OCI-LY1 (cell line): Measurements from ENCODE around the gene EIF1B.

ENCODE experiments used
- H2AFZ ChIP-seq: fragments of 200-600 bp; sonication (generic), shearing (Covaris generic); 2 replicates; pipeline ENCODE4 v1.6.0; 2014; ENCODE audit warnings: antibody characterized with exemption, mild to moderate bottlenecking, low read length
- H3F3A ChIP-seq: fragments of 200-600 bp; sonication (generic), shearing (Covaris generic); 2 replicates; pipeline ENCODE4 v1.6.0; 2014; ENCODE audit warnings: mild to moderate bottlenecking, antibody characterized with exemption, low read length, moderate library complexity; ENCODE audit not compliant: insufficient read depth
- H3K27ac ChIP-seq: fragments of 200-600 bp; sonication (generic); 2 replicates; pipeline ENCODE4 v1.5.1; 2014; ENCODE audit warnings: low read length, mixed run types, mild to moderate bottlenecking, low read depth; ENCODE audit not compliant: poor library complexity, severe bottlenecking
- H3K27me3 ChIP-seq: fragments of 200-600 bp; sonication (generic); 2 replicates; pipeline ENCODE4 v1.6.0; 2014; ENCODE audit warnings: antibody characterized with exemption, mild to moderate bottlenecking, low read length, moderate library complexity; ENCODE audit not compliant: insufficient read depth
- H3K36me3 ChIP-seq: fragments of 200-600 bp; sonication (generic); 2 replicates; pipeline ENCODE4 v1.6.1; 2014; ENCODE audit warnings: mild to moderate bottlenecking, antibody characterized with exemption, low read length, moderate library complexity, mixed read lengths; ENCODE audit not compliant: insufficient read depth
- H3K4me1 ChIP-seq: fragments of 200-600 bp; sonication (generic); 2 replicates; pipeline ENCODE4 v1.5.1; 2014; ENCODE audit warnings: mild to moderate bottlenecking, low read length, moderate library complexity; ENCODE audit not compliant: insufficient read depth, severe bottlenecking
- H3K4me2 ChIP-seq: fragments of 200-600 bp; sonication (generic), shearing (Covaris generic); 2 replicates; pipeline ENCODE4 v1.6.1; 2014; ENCODE audit warnings: low read length
- H3K4me3 ChIP-seq: fragments of 200-600 bp; sonication (generic); 2 replicates; pipeline ENCODE4 v1.5.1; 2014; ENCODE audit warnings: low read length, low read depth, mild to moderate bottlenecking, mixed read lengths; ENCODE audit not compliant: poor library complexity, severe bottlenecking
- H3K79me2 ChIP-seq: fragments of 200-600 bp; shearing (Covaris generic); 2 replicates; pipeline ENCODE4 v1.6.1; 2016; ENCODE audit warnings: mixed run types, low read length, mixed read lengths; ENCODE audit not compliant: insufficient read depth
- H3K9ac ChIP-seq: fragments of 200-600 bp; sonication (generic), shearing (Covaris generic); 2 replicates; pipeline ENCODE4 v1.6.1; 2014; ENCODE audit warnings: mild to moderate bottlenecking, low read length, mixed read lengths
- H3K9me2 ChIP-seq: fragments of 200-600 bp; sonication (generic), shearing (Covaris generic); 2 replicates; pipeline ENCODE4 v1.6.1; 2014; ENCODE audit warnings: low read depth, mild to moderate bottlenecking, low read length, mixed read lengths
- H3K9me3 ChIP-seq: fragments of 200-600 bp; shearing (Covaris generic); 2 replicates; pipeline ENCODE4 v1.6.1; 2014; ENCODE audit warnings: low read length, mixed read lengths
- H4K20me1 ChIP-seq: fragments of 200-600 bp; sonication (generic), shearing (Covaris generic); 2 replicates; pipeline ENCODE4 v1.6.0; 2016; ENCODE audit warnings: mild to moderate bottlenecking, low read length; ENCODE audit not compliant: insufficient read depth
- EZH2 ChIP-seq: fragments of 200-600 bp; sonication (generic), shearing (Covaris generic); IDR thresholded peaks from 2 replicates; pipeline ENCODE4 v1.8.0; 2017; ENCODE audit warnings: borderline replicate concordance, mixed run types, mild to moderate bottlenecking, antibody characterized with exemption, low read length, moderate library complexity, mixed read lengths
- TF ChIP-seq, protein P1 (sequence below): fragments of 200-600 bp; sonication (generic), shearing (Covaris generic); IDR thresholded peaks from 2 replicates; pipeline ENCODE4 v1.5.1; 2017; ENCODE audit warnings: mild to moderate bottlenecking, antibody characterized with exemption, low read length, moderate library complexity, mixed read lengths

EIF1B gene

GRCh38 chr3:40265181-40265580 lies 44.3 kb upstream of the EIF1B start:
- Histone ChIP-seq H4K20me1 (no peaks in the 10 kb centered on the region), H3K4me3 (no peak overlapping the region), H3K27me3 (no peaks in the 10 kb centered on the region), H3K36me3 (no peaks in the 10 kb centered on the region), H3K9me3 (no peaks in the 10 kb centered on the region), H3K9me2 (no peaks in the 10 kb centered on the region), H3F3A (no peaks in the 10 kb centered on the region), H3K9ac (no peak overlapping the region), H2AFZ (no peak overlapping the region), H3K79me2 (no peaks in the 10 kb centered on the region), H3K27ac (no peak overlapping the region), H3K4me2 (no peak overlapping the region), H3K4me1 (no peaks in the 10 kb centered on the region)
- TF ChIP-seq EZH2, result no peak
- TF ChIP-seq, protein P1, sequence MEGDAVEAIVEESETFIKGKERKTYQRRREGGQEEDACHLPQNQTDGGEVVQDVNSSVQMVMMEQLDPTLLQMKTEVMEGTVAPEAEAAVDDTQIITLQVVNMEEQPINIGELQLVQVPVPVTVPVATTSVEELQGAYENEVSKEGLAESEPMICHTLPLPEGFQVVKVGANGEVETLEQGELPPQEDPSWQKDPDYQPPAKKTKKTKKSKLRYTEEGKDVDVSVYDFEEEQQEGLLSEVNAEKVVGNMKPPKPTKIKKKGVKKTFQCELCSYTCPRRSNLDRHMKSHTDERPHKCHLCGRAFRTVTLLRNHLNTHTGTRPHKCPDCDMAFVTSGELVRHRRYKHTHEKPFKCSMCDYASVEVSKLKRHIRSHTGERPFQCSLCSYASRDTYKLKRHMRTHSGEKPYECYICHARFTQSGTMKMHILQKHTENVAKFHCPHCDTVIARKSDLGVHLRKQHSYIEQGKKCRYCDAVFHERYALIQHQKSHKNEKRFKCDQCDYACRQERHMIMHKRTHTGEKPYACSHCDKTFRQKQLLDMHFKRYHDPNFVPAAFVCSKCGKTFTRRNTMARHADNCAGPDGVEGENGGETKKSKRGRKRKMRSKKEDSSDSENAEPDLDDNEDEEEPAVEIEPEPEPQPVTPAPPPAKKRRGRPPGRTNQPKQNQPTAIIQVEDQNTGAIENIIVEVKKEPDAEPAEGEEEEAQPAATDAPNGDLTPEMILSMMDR, result no peak

DNA sequence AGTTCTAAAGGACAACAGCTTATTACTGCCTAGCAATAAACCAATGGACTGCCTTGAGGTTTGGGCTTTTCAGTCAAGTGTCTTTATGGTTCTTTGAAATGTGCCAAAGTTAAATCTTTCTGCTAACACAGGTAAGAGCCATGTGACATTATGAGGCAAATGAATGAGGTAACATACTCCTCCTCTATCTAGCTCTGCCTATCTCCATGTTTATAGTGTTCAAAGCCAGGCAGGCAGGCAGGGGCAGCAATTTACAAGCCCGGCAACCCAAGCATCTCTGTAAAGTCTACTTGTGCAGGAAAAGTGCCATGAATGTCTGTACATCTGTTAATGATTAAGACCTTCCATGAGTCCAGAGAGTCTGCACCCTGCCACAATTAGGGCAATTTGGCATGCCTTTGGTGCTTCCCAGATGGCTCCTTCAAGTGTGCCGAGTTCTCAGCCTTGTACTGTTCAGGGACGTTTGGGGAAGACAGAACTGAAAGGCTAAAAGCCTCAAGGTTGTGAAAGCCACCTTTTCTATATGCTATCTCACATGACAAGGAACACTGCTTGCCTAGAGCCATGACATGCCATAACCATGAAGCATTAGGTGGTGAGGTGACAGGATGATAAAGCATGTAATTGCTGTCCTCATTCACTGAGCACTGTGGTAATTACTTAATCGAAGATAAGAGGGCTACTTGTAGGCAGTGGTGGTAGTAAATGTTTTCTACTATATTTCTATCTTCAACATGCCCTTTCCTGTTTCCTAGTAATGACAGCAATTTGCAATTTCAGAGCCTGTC lies 41.4 kb upstream of the EIF1B start:
- TF ChIP-seq, protein P1, result no peak
- TF ChIP-seq EZH2, result no peak
- Histone ChIP-seq H3K9ac (no peak overlapping the region), H2AFZ (no peak overlapping the region), H3K9me3 (no peaks in the 10 kb centered on the region), H3K4me2 (no peak overlapping the region), H3K27ac (no peak overlapping the region), H3K4me1 (no peaks in the 10 kb centered on the region), H3F3A (no peaks in the 10 kb centered on the region), H3K79me2 (no peaks in the 10 kb centered on the region), H3K4me3 (no peak overlapping the region), H3K27me3 (no peaks in the 10 kb centered on the region), H3K36me3 (no peaks in the 10 kb centered on the region), H4K20me1 (no peaks in the 10 kb centered on the region), H3K9me2 (no peaks in the 10 kb centered on the region)

DNA sequence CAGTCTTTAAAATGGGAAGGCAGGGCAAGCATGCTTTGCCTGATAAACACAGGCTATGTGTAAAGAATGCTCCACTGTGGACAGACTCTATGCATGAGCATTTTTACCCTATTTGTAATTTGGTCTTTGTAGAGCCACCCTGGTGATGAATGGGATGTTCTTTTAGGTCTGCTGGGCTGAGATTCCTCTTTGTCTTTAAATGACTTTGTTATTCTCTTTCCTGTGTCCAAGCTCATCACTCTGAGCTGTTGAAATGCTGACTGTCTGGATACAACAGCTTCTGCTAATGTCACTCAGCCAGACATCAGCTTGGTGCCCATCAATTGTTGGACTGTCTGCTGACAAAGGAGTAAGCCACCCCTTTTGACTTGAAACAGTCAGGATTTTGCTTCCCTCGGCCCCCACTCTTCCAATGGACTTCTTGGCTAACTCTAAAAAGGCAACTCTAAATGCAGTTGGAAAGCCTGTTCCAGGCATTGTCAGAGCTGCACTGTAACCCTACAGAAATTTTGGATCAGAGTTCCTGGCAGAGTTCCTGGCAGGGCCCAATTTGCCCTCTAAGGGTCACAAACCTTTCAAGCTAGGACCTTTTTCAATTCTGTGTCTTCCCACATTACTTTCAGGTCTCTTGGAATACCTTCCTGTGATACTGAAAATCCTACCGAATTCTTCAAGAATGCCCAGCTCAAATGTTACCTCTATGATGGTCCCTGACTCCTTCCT lies 40.5 kb upstream of the EIF1B start:
- Histone ChIP-seq H3K36me3 (no peaks in the 10 kb centered on the region), H2AFZ (no peak overlapping the region), H3K9me3 (no peaks in the 10 kb centered on the region), H3F3A (no peaks in the 10 kb centered on the region), H3K4me2 (no peak overlapping the region), H4K20me1 (no peaks in the 10 kb centered on the region), H3K9me2 (no peaks in the 10 kb centered on the region), H3K4me1 (no peaks in the 10 kb centered on the region), H3K79me2 (no peaks in the 10 kb centered on the region), H3K27me3 (no peaks in the 10 kb centered on the region), H3K4me3 (no peak overlapping the region), H3K27ac (no peak overlapping the region), H3K9ac (no peak overlapping the region)
- TF ChIP-seq, protein P1, result no peak
